HG03520 (cell line): ENCODE measurements around the gene CNTF.
A peak's percentile ranks its signal among the peaks of the same experiment; 100 is the strongest.

Source experiments
- ATAC-seq: cut with Tn5 transposase; IDR thresholded peaks from one replicate; pipeline ENCODE4 v1.9.1; 2021; ENCODE audit warnings: mild to moderate bottlenecking, moderate library complexity; ENCODE audit not compliant: unreplicated experiment

Gene CNTF

GRCh38 chr11:58641803-58642581, 19.5 kb downstream of the CNTF start:
- ATAC-seq = no peak

- no peak for ATAC-seq
Measured at GRCh38 chr11:58645854-58646253, 23.4 kb downstream of the CNTF start.

- ATAC-seq = peak; percentile 84
Measured at GRCh38 chr11:58647141-58647699, 24.8 kb downstream of the CNTF start.

GRCh38 chr11:58647866-58648265, 25.4 kb downstream of the CNTF start:
- ATAC-seq = no peak

GRCh38 chr11:58649623-58650022, 27.2 kb downstream of the CNTF start:
- no peak for ATAC-seq

GRCh38 chr11:58650496-58650895, 28.0 kb downstream of the CNTF start:
- no peak for ATAC-seq

- ATAC-seq = no peak
Measured at GRCh38 chr11:58652726-58653280, 30.3 kb downstream of the CNTF start.

GRCh38 chr11:58654079-58654907, 31.8 kb downstream of the CNTF start:
- ATAC-seq = peak; percentile 92

- no peak for ATAC-seq
Measured at GRCh38 chr11:58654908-58655296, 32.4 kb downstream of the CNTF start.

- no peak for ATAC-seq
Measured at GRCh38 chr11:58656348-58656747, 33.9 kb downstream of the CNTF start.

- no peak for ATAC-seq
Measured at GRCh38 chr11:58658623-58659022, 36.2 kb downstream of the CNTF start.

- ATAC-seq = no peak
Measured at GRCh38 chr11:58659404-58659803, 36.9 kb downstream of the CNTF start.

GRCh38 chr11:58659910-58660570, 37.6 kb downstream of the CNTF start:
- no peak for ATAC-seq

- no peak for ATAC-seq
Measured at GRCh38 chr11:58671983-58672633, 49.6 kb downstream of the CNTF start.

- no peak for ATAC-seq
Measured at GRCh38 chr11:58674609-58675008, 52.1 kb downstream of the CNTF start.
